Measurements from ENCODE around the gene NEDD8.

DNA sequence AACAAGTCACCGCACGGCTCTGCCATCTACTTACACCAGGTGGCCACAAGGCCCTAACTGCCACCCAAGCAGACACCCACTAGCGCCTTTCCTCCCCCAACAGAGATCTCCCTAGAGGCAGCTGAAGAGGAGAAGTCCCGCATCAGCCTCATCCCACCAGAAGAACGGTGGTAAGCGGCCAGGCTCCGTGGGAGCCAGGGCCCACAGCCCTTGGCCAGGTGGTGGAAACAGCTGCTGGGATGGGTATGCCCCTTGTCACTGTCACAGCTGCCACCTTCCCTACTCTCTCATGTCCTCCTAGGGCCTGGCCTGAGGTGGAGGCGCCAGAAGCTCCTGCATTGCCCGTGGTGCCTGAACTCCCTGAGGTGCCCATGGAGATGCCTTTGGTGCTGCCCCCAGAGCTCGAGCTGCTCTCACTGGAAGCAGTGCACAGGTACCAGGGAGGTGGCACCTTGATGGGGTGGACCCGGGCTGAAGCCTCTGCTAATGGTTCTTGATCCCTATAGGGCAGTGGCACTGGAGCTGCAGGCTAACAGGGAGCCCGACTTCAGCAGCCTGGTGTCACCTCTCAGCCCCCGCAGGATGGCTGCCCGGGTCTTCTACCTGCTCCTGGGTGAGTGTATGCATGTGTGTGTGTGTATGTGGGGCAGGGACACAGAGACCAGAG is 52.7 kb downstream of the NEDD8 start:
- TF ChIP-seq, protein P1, sequence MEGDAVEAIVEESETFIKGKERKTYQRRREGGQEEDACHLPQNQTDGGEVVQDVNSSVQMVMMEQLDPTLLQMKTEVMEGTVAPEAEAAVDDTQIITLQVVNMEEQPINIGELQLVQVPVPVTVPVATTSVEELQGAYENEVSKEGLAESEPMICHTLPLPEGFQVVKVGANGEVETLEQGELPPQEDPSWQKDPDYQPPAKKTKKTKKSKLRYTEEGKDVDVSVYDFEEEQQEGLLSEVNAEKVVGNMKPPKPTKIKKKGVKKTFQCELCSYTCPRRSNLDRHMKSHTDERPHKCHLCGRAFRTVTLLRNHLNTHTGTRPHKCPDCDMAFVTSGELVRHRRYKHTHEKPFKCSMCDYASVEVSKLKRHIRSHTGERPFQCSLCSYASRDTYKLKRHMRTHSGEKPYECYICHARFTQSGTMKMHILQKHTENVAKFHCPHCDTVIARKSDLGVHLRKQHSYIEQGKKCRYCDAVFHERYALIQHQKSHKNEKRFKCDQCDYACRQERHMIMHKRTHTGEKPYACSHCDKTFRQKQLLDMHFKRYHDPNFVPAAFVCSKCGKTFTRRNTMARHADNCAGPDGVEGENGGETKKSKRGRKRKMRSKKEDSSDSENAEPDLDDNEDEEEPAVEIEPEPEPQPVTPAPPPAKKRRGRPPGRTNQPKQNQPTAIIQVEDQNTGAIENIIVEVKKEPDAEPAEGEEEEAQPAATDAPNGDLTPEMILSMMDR (IDR thresholded peaks at IDR 0.05): no peak
- no peak for TF ChIP-seq POLR2A (IDR thresholded peaks at IDR 0.05)

Data from testis (tissue), 2 donors.